HepG2 (cell line): ENCODE data around the gene CHKB. TPM values are rescaled to one million over a fixed set of nuclear protein-coding genes. Genes with fewer than 3 reads are reported as not detected.

Experiments
- ARID2 ChIP-seq: sonication (generic); formaldehyde crosslinking; IDR thresholded peaks from 2 replicates; pipeline ENCODE4 v1.8.1; 2022; ENCODE audit warnings: mild to moderate bottlenecking, missing genetic modification reagents, borderline replicate concordance
- ELF4 ChIP-seq: sonication (generic); formaldehyde crosslinking; IDR thresholded peaks from 2 replicates; pipeline ENCODE4 v1.5.0; 2020; ENCODE audit warnings: missing genetic modification reagents, mild to moderate bottlenecking, moderate library complexity, borderline replicate concordance
- ETV6 ChIP-seq: sonication (generic); formaldehyde crosslinking; conservative IDR thresholded peaks from 2 replicates; pipeline ENCODE4 v1.4.0; 2020; ENCODE audit warnings: missing genetic modification reagents
- EZH2 ChIP-seq: conservative IDR thresholded peaks from 2 replicates; pipeline ENCODE4 v1.6.1; 2012; ENCODE audit warnings: mild to moderate bottlenecking, low read depth, low read length, moderate library complexity
- HNRNPUL1 ChIP-seq: fragments of 200-400 bp; formaldehyde crosslinking; IDR thresholded peaks from 2 replicates; pipeline ENCODE4 v1.6.1; 2017; ENCODE audit warnings: low read depth, mild to moderate bottlenecking, low read length, moderate library complexity
- IRX3 ChIP-seq: sonication (generic); formaldehyde crosslinking; IDR thresholded peaks from 2 replicates; pipeline ENCODE4 v1.8.1; 2023; ENCODE audit warnings: mild to moderate bottlenecking, low read depth, missing genetic modification reagents, borderline replicate concordance
- JUNB ChIP-seq: sonication (generic); formaldehyde crosslinking; IDR thresholded peaks from 2 replicates; pipeline ENCODE4 v1.8.0; 2022; ENCODE audit warnings: missing genetic modification reagents, mild to moderate bottlenecking, borderline replicate concordance
- KAT7 ChIP-seq: IDR thresholded peaks from 2 replicates; pipeline ENCODE4 v1.6.1; 2018; ENCODE audit warnings: borderline replicate concordance, missing compliant biosample characterization
- MED8 ChIP-seq: sonication (generic); formaldehyde crosslinking; IDR thresholded peaks from 2 replicates; pipeline ENCODE4 v1.8.1; 2023; ENCODE audit warnings: mild to moderate bottlenecking, missing genetic modification reagents; ENCODE audit not compliant: insufficient replicate concordance
- NR2F6 ChIP-seq, 2 experiments: IDR thresholded peaks; 2 replicates each; pipeline ENCODE4 v1.6.1; 2016; ENCODE audit warnings: antibody characterized with exemption in 1 of 2, mild to moderate bottlenecking in 1 of 2
- PITX1 ChIP-seq: sonication (generic); formaldehyde crosslinking; IDR thresholded peaks from 2 replicates; pipeline ENCODE4 v1.5.1; 2020; ENCODE audit warnings: mild to moderate bottlenecking, missing genetic modification reagents
- SIN3A ChIP-seq: IDR thresholded peaks from 2 replicates; pipeline ENCODE4 v1.6.1; 2011; ENCODE audit warnings: low read depth, mild to moderate bottlenecking, control low read depth, low read length, borderline replicate concordance
- SMARCE1 ChIP-seq: fragments of 450-650 bp; IDR thresholded peaks from 2 replicates; pipeline ENCODE4 v1.6.1; 2017; ENCODE audit warnings: borderline replicate concordance
- SOX13 ChIP-seq, 3 experiments: fragments of 450-650 bp in 1 of 3; sonication (generic) in 1 of 3; formaldehyde crosslinking in 1 of 3; IDR thresholded peaks in 2 of 3; conservative IDR thresholded peaks in 1 of 3; 2 replicates each; pipeline versions ENCODE4 v1.5.0 to v1.6.1; 2016 to 2020; ENCODE audit warnings: antibody characterized with exemption in 1 of 3, mild to moderate bottlenecking in 1 of 3, missing compliant biosample characterization in 1 of 3, missing genetic modification reagents in 1 of 3, moderate library complexity in 1 of 3
- THAP7 ChIP-seq: sonication (generic); formaldehyde crosslinking; IDR thresholded peaks from 2 replicates; pipeline ENCODE4 v1.8.1; 2023; ENCODE audit warnings: mild to moderate bottlenecking, missing genetic modification reagents
- TRAFD1 ChIP-seq: sonication (generic); formaldehyde crosslinking; IDR thresholded peaks from 2 replicates; pipeline ENCODE4 v1.5.1; 2020; ENCODE audit warnings: missing genetic modification reagents, mild to moderate bottlenecking, borderline replicate concordance
- ZMYM4 ChIP-seq: sonication (generic); formaldehyde crosslinking; IDR thresholded peaks from 2 replicates; pipeline ENCODE4 v1.8.1; 2023; ENCODE audit warnings: mild to moderate bottlenecking, missing genetic modification reagents
- ZNF10 ChIP-seq: sonication (generic); formaldehyde crosslinking; IDR thresholded peaks from 2 replicates; pipeline ENCODE4 v1.4.0; 2020; ENCODE audit warnings: mild to moderate bottlenecking, low read depth, missing genetic modification reagents, borderline replicate concordance
- ZNF614 ChIP-seq: IDR thresholded peaks from 2 replicates; pipeline ENCODE4 v1.6.1; 2018; ENCODE audit warnings: missing biosample characterization, missing genetic modification reagents, inconsistent platforms, borderline replicate concordance
- ZNF761 ChIP-seq: sonication (generic); formaldehyde crosslinking; conservative IDR thresholded peaks from 2 replicates; pipeline ENCODE4 v1.4.0; 2020; ENCODE audit warnings: mild to moderate bottlenecking, missing genetic modification reagents
- ZNF780A ChIP-seq: sonication (generic); formaldehyde crosslinking; IDR thresholded peaks from 2 replicates; pipeline ENCODE4 v1.8.0; 2022; ENCODE audit warnings: mild to moderate bottlenecking, missing genetic modification reagents, moderate library complexity
- polyA plus RNA-seq, 8 experiments: library from polyadenylated mRNA; depleted of rRNA in 3 of 8; stranded (reverse) in 7 of 8; unstranded in 1 of 8; fragments of >200 nt; fragmentation: Illumina TruSeq in 4 of 8; extraction: Trizol in 4 of 8; gene quantifications; 2 replicates each; pipeline versions ENCODE4 v1.2.1 to v1.2.3, GENCODE V29; 2011 to 2016; ENCODE audit warnings: low read depth in 4 of 8, missing spikeins in 1 of 8, mixed read lengths in 1 of 8; ENCODE audit not compliant: insufficient read depth in 1 of 8
- total RNA-seq, 5 experiments: library from RNA; depleted of rRNA; stranded (reverse); fragments of >200 nt; fragmentation: Illumina TruSeq; extraction: Trizol; gene quantifications; 2 replicates each; pipeline ENCODE4 v1.2.3, GENCODE V29; 2016; ENCODE audit warnings: low read depth in 1 of 5
- TF ChIP-seq, protein P1 (sequence below): sonication (generic); formaldehyde crosslinking; conservative IDR thresholded peaks from 2 replicates; pipeline ENCODE4 v1.4.0; 2020; ENCODE audit warnings: mild to moderate bottlenecking, missing genetic modification reagents, moderate library complexity
- TF ChIP-seq, protein P2 (sequence below): sonication (generic); formaldehyde crosslinking; IDR thresholded peaks from 2 replicates; pipeline ENCODE4 v1.4.0; 2020; ENCODE audit warnings: mild to moderate bottlenecking, missing genetic modification reagents

CHKB gene
- total and polyA plus RNA-seq, 2 of the 13 experiments (the other 11 are each of a cell fraction or from before 2014, with no cell fraction given) = 24.5 to 42.7 TPM

- TF ChIP-seq, protein P1, sequence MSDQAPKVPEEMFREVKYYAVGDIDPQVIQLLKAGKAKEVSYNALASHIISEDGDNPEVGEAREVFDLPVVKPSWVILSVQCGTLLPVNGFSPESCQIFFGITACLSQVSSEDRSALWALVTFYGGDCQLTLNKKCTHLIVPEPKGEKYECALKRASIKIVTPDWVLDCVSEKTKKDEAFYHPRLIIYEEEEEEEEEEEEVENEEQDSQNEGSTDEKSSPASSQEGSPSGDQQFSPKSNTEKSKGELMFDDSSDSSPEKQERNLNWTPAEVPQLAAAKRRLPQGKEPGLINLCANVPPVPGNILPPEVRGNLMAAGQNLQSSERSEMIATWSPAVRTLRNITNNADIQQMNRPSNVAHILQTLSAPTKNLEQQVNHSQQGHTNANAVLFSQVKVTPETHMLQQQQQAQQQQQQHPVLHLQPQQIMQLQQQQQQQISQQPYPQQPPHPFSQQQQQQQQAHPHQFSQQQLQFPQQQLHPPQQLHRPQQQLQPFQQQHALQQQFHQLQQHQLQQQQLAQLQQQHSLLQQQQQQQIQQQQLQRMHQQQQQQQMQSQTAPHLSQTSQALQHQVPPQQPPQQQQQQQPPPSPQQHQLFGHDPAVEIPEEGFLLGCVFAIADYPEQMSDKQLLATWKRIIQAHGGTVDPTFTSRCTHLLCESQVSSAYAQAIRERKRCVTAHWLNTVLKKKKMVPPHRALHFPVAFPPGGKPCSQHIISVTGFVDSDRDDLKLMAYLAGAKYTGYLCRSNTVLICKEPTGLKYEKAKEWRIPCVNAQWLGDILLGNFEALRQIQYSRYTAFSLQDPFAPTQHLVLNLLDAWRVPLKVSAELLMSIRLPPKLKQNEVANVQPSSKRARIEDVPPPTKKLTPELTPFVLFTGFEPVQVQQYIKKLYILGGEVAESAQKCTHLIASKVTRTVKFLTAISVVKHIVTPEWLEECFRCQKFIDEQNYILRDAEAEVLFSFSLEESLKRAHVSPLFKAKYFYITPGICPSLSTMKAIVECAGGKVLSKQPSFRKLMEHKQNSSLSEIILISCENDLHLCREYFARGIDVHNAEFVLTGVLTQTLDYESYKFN (CRISPR knock-in tag) = 0 out of 2 replicates have a peak, but pooled peaks have one; percentile 20
- TF ChIP-seq IRX3 (no peak), SMARCE1 (no peak), SIN3A (0 out of 2 replicates have a peak, but pooled peaks have one; percentile 12), ARID2 (CRISPR knock-in tag) (0 out of 2 replicates have a peak, but pooled peaks have one; percentile 71), ZNF614 (CRISPR knock-in tag) (no peak), PITX1 (CRISPR knock-in tag) (0 out of 2 replicates have a peak, but pooled peaks have one; percentile 12), ZNF761 (CRISPR knock-in tag) (no peak; the same call in none of the 2 replicates), EZH2 (no peak), JUNB (no peak), ETV6 (no peak), NR2F6 (IDR thresholded peaks at IDR 0.05) (no peak), NR2F6 (CRISPR knock-in tag; IDR thresholded peaks at IDR 0.05) (no peak; the same call in 1 of the 2 replicates), HNRNPUL1 (no peak), ZNF10 (CRISPR knock-in tag) (no peak), ELF4 (no peak), ZNF780A (CRISPR knock-in tag) (0 out of 2 replicates have a peak, but pooled peaks have one; percentile 65), ZMYM4 (CRISPR knock-in tag) (0 out of 2 replicates have a peak, but pooled peaks have one; percentile 1), THAP7 (CRISPR knock-in tag) (no peak), TRAFD1 (CRISPR knock-in tag) (no peak), SOX13 (IDR thresholded peaks at IDR 0.05) (no peak), SOX13 (CRISPR knock-in tag; conservative IDR thresholded peaks at IDR 0.05 in 1 of 2, IDR thresholded peaks at IDR 0.05 in 1 of 2) (no peak), MED8 (CRISPR knock-in tag) (no peak), KAT7 (CRISPR knock-in tag) (no peak)
- TF ChIP-seq, protein P2, sequence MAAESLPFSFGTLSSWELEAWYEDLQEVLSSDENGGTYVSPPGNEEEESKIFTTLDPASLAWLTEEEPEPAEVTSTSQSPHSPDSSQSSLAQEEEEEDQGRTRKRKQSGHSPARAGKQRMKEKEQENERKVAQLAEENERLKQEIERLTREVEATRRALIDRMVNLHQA = no peak
These were observed 51.6 kb downstream of the CHKB start (continued) for GRCh38 chr22:50530877-50531545.
